ENCODE results near the gene CNTNAP4.
A peak's percentile ranks its signal among the peaks of the same experiment; 100 is the strongest.

DNA sequence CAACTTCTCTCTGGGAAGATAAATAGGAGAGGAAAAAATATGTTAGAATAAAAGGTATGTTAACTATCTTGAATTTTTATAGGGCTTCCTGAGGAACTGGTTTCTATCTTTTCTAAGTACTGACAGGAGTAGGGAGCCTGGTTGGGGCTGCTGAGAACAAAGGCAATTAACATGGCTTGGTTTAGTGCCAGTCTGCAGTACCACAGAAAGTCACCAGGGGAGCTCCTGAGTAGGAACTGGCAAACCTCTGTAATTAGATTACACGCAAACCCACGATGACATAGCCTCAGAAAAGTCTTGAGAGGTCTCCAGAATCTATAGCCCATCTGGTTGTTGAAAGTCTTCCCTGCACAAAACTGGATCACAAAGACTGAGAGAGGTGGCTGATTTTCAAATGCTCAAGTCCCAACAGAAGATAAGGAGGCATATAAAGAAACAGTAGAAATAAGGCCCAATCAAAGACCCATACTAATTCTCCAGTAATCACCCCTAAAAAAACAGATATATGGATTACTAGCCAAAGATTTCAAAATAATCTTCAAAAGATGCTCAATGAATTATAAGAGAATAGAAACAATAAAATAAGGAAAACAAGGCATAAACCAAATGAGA lies 11.7 kb upstream of the CNTNAP4 start:
- no peak for TF ChIP-seq FOXM1 (IDR thresholded peaks at IDR 0.05; ENCODE audit: low read depth)
- TF ChIP-seq CTCF (IDR thresholded peaks at IDR 0.05), result peak; percentile 52
- no peak for TF ChIP-seq RAD21 (IDR thresholded peaks at IDR 0.05; ENCODE audit: low read length)
- no peak for TF ChIP-seq POLR2AphosphoS5 (IDR thresholded peaks at IDR 0.05; ENCODE audit: low read depth, low read length)
- TF ChIP-seq MAX (IDR thresholded peaks at IDR 0.05; ENCODE audit: low read depth), result no peak
- no peak for TF ChIP-seq YY1 (IDR thresholded peaks at IDR 0.05; ENCODE audit: low read depth)
- TF ChIP-seq CHD2 (IDR thresholded peaks at IDR 0.05; ENCODE audit: low read length, partially characterized antibody), result no peak
- TF ChIP-seq EZH2phosphoT487 (IDR thresholded peaks at IDR 0.05; ENCODE audit: borderline replicate concordance, low read depth), result no peak

Data from SK-N-SH (cell line).